Hematopoietic multipotent progenitor cell treated with erythropoietin and hydrocortisone succinate and interleukin-3 and kit ligand, for 4 days (in vitro differentiated cells): ENCODE data around the gene ITCH.
"Not testable (repeated sequence)": the region's sequence is repeated elsewhere in the genome, so short reads cannot be mapped to it uniquely, and the experiment has no call there.

Source experiments
- DNase-seq: peaks from one replicate; pipeline ENCODE4 v3.0.0-alpha.2; 2015

The ITCH gene

DNA sequence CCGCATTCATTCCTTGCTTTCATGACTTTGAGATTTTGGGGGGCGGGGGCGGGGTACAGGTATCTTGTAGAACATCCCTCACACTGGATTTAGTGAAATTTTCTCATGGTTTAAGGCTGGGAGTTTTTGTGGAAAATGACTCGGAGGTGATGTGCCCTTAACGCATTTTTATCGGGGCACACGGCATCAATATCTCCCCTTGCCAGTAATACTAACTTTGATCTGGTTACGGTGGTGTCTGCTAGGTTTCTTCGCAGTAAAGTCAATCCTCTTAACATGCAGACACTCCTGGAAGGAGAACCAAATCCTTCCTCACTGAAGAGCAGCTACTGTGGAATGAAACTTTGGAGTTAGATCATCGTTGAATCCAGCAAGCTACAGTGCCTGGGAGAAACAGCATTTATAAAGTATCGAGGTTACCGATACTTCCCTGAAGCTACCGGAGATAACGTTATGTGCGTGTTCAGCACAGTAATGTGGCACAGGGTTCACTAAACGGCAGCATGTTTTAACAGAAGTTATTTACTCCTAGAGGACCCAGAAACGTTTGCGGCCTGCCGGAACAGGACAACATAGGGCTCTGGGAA lies 151.9 kb downstream of the ITCH start:
- no peak for DNase-seq

DNA sequence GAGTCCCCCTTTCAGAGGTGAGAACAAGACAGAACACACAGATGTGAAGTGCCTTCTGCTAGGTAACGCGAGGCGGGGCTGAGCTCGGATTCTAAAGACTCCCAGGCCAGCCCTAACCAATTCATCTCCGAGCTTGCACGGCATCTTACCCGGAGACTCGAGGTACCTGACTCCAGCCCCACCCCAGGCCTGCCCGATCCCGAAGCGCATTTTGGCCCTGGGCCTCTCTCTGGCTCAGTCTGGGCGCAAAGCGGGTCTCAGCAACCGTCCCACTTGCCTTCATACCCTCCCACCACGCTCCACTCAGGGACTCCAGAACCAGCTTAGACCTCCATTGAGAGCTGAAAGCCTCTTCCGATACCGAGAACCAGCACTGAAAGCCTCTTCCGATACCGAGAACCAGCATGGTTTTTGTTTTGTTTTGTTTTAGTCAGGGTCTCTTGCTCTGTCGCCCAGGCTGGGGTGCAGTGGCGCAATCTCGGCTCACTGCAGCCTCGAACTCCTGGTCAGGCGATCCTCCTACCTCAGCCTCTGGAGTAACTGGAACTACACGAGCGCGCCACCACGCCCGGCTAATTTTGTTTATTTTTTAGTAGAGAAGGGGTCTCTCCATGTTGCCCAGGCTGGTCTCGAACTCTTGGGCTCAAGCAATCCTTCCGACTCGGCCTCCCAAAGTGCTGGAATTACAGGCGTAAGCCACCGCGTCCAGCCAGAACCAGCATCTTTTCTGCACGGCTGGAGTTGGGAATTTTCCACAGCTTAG lies 152.6 kb downstream of the ITCH start:
- DNase-seq, result peak; percentile 87

GRCh38 chr20:34516247-34517113 lies 153.4 kb downstream of the ITCH start, which contains the start of gene DYNLRB1:
DYNLRB1 (plus strand) TSS chr20:34516422; CDS start chr20:34516459, 37 bp downstream.
- peak; percentile 98 for DNase-seq

DNA sequence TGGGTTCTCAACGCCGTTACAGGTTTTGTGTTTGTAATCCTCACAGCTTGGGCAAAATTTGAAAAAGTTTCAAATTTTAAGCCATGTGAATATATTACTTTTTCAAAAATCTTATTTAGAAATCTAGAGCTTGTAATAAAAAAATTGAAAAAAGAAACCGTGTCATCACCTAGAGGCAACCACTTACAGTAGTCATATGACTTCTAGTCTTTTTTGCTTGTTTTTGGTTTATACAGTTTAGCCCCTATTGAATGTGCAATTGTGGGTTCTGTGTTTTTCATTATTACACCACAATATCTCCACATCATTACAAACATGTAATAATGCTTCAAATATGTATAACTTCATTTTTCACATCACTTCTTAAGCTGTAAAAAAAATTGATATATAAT lies 154.0 kb downstream of the ITCH start:
- DNase-seq, result no peak

DNA sequence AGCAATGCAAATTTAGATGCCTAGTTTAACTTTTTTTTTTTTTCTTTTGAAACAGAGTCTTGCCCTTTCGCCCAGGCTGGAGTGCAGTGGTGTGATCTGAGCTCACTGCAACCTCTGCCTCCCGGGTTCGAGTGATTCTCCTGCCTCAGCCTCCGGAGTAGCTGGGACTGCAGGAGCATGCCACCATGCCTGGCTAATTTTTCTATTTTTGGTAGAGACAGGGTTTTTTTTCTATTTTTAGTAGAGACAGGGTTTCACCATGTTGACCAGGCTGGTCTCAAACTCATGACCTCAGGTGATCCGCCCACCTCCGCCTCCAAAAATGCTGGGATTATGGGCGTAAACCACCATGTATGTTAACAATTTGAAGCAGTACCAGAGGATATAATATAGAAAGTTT lies 155.8 kb downstream of the ITCH start:
- DNase-seq, result not testable (repeated sequence)

GRCh38 chr20:34519841-34520240 lies 156.8 kb downstream of the ITCH start:
- not testable (repeated sequence) for DNase-seq

DNA sequence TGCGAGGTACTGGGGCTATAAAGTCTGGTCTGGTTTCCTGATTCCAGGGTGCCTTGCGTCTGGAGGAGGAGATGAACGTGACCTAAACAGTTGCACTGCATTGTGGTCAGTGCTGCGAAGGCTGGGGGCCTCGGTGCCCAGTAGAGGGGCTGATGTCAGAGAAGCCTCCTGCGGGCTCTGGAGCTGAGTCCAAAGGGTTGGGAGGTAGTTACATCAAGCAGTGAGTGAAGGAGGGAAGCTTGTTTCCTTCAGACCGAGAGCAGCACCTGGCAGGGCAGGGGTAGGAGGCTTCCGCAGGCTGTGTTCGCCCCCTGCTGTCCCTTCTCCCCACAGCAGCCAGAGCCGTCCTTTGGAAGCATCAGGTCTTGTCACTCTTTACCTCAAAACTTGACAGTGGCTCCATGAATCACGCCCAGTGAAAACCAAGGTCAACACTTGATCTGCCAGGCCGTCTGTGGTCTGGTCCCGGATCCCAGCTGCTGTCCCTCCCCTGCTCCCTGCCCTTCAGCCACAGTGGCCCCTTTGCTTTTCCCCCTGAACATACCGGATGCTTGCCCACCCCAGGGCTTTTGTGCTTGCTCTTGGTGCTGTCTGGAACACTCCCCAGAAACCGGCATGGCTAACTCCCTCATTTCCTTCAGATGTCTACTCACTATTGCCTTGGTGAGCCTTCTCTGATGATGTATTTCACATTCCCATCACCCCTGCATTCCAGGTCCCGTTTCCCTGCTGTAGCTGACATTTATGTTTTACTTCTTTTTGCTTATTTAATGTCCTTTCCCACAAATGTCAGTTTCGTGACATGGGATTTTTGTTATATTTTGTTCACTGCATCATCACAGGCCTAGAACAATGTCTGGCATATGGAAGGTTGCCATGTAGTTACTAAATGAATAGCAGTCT lies 160.1 kb downstream of the ITCH start:
- peak; percentile 78 for DNase-seq

GRCh38 chr20:34524426-34524825 lies 161.4 kb downstream of the ITCH start:
- DNase-seq, result no peak

GRCh38 chr20:34525342-34525708 lies 162.3 kb downstream of the ITCH start:
- DNase-seq, result no peak

GRCh38 chr20:34525709-34526416 lies 162.8 kb downstream of the ITCH start:
- DNase-seq, result no peak

- no peak for DNase-seq
Measured at GRCh38 chr20:34526466-34526865, 163.4 kb downstream of the ITCH start.

- no peak for DNase-seq
Measured at GRCh38 chr20:34527016-34527415, 163.9 kb downstream of the ITCH start.

DNA sequence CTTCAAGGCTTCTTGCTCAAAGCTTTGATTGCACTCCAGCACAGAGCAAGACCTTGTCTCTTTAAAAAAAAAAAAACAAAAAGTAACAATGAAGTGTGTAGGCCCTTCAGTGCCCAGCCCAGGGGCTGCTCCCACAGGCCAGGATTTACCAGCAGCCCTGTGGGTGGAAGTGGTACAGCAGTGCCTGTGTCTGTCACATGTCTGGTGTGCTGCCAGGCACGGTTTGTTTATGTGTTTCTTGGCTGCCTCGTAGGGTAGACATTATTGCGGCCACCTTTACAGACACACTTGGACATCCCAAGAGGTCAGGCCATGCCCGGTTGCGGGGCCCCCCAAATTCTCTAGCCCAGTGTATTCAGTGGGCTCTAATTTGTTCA lies 165.8 kb downstream of the ITCH start:
- no peak for DNase-seq

DNA sequence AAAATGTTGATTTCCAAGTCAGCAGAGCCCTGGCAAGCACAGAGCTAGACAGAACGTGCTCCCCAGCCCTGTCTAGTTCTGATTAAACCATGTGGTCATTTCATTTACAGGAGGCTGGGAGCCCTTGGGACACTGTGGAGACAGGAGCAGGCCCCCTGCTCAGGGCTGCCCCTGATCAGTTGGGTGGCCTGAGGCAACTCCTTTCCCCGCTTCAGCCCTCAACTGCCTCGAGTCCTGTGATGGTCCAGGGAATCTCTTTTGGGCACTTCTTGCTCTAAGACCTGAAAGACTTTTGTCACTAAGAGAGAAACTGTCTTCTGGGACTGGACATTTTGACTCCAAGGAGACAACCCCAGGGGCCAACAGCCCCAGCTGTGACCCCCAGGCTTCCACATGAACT lies 166.7 kb downstream of the ITCH start:
- no peak for DNase-seq

DNA sequence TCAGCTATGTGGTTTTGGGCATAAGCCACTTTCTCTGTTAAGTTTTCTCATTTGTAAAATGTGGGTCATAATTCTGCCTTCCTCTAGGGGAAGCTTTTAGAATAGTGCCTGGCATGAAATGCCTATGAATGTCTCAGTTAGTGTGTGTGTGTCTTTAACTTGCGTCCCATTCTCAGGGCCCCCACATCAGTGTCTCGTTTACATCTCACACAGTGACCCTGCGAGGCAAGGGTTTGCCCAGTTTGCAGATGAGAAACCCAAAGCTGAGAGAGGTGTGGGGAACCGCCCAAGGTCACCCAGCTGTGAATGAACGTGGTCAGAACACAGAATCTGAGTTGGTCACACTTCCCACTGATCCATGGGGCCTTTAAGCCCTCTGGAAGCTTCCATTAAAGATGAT lies 167.3 kb downstream of the ITCH start:
- DNase-seq, result peak; percentile 24

DNA sequence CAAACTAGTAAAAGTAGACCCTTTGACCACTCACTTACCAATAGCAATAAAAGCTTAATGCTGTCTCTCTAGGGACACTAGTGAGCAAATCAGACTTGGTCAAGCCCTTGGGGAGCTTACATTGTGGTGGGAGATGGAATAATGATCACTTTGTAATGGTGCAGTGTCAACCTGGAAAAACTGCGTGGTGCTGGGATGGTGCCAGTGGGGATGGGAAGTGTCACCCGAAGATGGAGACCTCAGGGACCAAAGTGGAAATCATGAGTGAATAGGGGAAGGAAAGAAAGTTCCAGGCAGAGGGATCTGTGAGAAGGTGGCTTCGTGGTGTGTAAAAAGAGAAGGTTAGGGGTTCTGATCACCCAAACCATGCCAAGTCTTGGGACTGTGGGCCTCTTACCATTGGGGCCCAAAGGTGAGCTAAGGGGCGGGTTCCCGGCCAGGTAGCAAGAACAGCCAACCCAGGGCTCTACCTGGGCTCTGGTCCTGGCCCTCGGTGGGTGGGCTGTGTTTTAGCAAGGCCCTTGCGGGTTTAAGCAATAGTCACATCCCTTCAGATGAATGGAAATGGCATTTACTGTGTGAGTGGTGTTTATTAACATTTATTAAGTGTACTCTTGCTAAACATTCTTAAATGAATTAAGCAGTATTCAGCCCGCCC lies 168.7 kb downstream of the ITCH start:
- DNase-seq, result no peak

- no peak for DNase-seq
Measured at GRCh38 chr20:34532320-34532719, 169.2 kb downstream of the ITCH start.

- no peak for DNase-seq
Measured at GRCh38 chr20:34532756-34533155, 169.7 kb downstream of the ITCH start.

- no peak for DNase-seq
Measured at GRCh38 chr20:34534391-34535165, 171.5 kb downstream of the ITCH start.

DNA sequence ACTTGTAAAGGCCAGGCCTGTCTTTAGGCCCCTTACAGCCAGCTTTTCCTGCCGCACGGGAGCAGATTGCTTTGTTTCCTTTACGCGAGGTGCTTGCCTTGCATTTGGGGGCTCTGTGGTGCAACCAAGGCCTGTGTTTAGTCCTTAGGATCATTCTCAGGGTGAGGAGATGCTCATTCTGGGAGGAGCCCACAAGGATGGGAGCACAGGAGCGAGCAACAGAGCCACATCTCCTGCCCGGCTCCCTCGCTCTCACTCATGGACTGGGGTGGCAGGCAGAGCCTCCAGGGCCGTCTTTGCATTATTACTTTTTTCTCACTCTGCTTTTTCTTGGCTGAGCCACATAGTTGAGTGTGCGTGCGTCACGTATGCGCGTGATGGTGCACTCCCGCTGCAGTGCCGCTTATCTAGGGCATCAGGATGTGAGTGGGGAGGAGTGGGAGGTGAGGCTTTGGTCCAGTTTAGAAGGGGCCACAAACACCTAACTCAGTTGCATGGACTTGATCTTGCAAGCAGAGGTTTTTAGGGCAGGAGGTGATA lies 172.3 kb downstream of the ITCH start:
- no peak for DNase-seq
